Measurements from ENCODE around the gene ABCB1.

DNA sequence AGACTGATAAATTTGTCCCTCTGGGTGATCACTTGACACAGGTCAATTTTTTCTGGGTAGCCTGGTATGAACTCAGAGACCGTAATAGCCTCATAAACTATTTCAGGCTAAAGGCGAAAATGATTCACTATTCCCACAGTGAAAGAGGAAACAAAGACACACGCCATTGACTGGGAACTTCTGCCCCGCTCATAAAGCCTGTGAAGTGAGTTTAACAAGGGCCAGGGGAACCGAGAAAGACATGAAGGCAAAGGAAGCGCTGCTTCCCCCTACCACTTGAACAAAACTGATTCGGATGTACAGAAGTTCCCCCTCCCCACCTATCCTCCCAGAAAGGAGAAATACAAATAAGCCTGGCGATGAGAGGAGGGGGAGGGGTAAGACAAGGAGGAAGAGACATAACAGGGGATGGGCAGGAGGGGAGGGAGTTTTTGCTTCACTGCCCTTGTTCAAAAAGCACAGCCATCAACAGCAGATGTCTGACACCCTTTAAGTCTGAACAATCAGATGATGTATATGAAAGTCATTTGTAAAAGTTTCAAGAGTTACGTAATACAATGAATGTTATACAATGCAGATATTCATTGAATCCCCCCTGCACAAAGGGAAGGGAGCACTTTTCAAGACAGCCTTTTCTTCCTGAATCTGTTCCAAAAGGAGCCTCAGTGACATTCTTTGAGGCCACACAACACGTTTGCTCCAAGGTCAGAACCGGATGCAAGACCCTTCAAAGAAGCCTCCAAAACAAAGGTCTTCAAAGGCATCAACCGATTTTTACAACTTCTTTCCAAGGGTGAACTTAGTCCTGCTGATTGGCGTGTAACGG, 125.9 kb downstream of the ABCB1 start:
- no peak for TF ChIP-seq JUN (IDR thresholded peaks at IDR 0.05; ENCODE audit: borderline replicate concordance, insufficient read depth, insufficient read length, low read depth)
- TF ChIP-seq POLR2AphosphoS5 (IDR thresholded peaks at IDR 0.05; ENCODE audit: insufficient read depth, low read depth, low read length): no peak
